GM23338 (cell line): ENCODE measurements around the gene FAM171A2.

Experiments
- CREB1 ChIP-seq: fragments of 250-450 bp; sonication (Bioruptor Pico); IDR thresholded peaks from 2 replicates; pipeline ENCODE4 v1.5.0; 2020; ENCODE audit warnings: low read depth, mild to moderate bottlenecking, moderate library complexity
- CTCF ChIP-seq, 2 experiments: fragments of 200-600 bp in 1 of 2; sonication (generic) in 1 of 2; conservative IDR thresholded peaks; 2 replicates each; pipeline versions ENCODE4 v1.5.1 to v1.6.1; 2016 to 2017; ENCODE audit warnings: antibody characterized with exemption in 2 of 2, low read depth in 2 of 2, mild to moderate bottlenecking in 2 of 2, moderate library complexity in 1 of 2
- ETS1 ChIP-seq: IDR thresholded peaks from 2 replicates; pipeline ENCODE4 v1.6.1; 2016; ENCODE audit warnings: antibody characterized with exemption
- EZH2 ChIP-seq: fragments of 200-600 bp; sonication (generic); IDR thresholded peaks from one replicate; pipeline ENCODE4 v1.8.0; 2017; ENCODE audit warnings: antibody characterized with exemption, mild to moderate bottlenecking, low read depth; ENCODE audit not compliant: unreplicated experiment
- EZH2phosphoT487 ChIP-seq: fragments of 200-600 bp; sonication (generic); IDR thresholded peaks from one replicate; pipeline ENCODE4 v1.8.1; 2018; ENCODE audit warnings: antibody characterized with exemption; ENCODE audit not compliant: unreplicated experiment
- JUNB ChIP-seq: IDR thresholded peaks from one replicate; pipeline ENCODE4 v1.6.1; 2016; ENCODE audit warnings: antibody characterized with exemption; ENCODE audit not compliant: unreplicated experiment
- NANOG ChIP-seq: IDR thresholded peaks from 2 replicates; pipeline ENCODE4 v1.6.1; 2016; ENCODE audit warnings: antibody characterized with exemption, borderline replicate concordance
- POLR2AphosphoS5 ChIP-seq: IDR thresholded peaks from 2 replicates; pipeline ENCODE4 v1.6.1; 2016; ENCODE audit warnings: antibody characterized with exemption, low read depth
- REST ChIP-seq: IDR thresholded peaks from one replicate; pipeline ENCODE4 v1.6.1; 2018; ENCODE audit warnings: antibody characterized with exemption; ENCODE audit not compliant: unreplicated experiment
- ZNF331 ChIP-seq: fragments of 250-450 bp; sonication (Bioruptor Pico); IDR thresholded peaks from 2 replicates; pipeline ENCODE4 v1.5.0; 2020; ENCODE audit warnings: low read depth, mild to moderate bottlenecking, moderate library complexity

GRCh38 chr17:44346064-44346844 is 17.4 kb downstream of the FAM171A2 start:
- TF ChIP-seq CTCF (conservative IDR thresholded peaks at IDR 0.05; ENCODE audit: low read depth in 2 of 2), result no peak
- TF ChIP-seq EZH2, result no peak
- no peak for TF ChIP-seq REST
- no peak for TF ChIP-seq ETS1
- TF ChIP-seq POLR2AphosphoS5, result no peak
- no peak for TF ChIP-seq CREB1 (CRISPR knock-in tag)
- TF ChIP-seq EZH2phosphoT487, result no peak
- no peak for TF ChIP-seq JUNB
- TF ChIP-seq ZNF331 (CRISPR knock-in tag), result no peak
- no peak for TF ChIP-seq NANOG
